HG03575 (cell line): Measurements from ENCODE around the gene ZCCHC3.

Experiments
- ATAC-seq: cut with Tn5 transposase; IDR thresholded peaks from one replicate; pipeline ENCODE4 v1.9.1; 2021; ENCODE audit not compliant: unreplicated experiment, insufficient number of reproducible peaks, low FRiP score; ENCODE audit errors: extremely low read depth

The ZCCHC3 gene

GRCh38 chr20:309841-310644, 12.7 kb downstream of the ZCCHC3 start:
- peak; percentile 84 for ATAC-seq

DNA sequence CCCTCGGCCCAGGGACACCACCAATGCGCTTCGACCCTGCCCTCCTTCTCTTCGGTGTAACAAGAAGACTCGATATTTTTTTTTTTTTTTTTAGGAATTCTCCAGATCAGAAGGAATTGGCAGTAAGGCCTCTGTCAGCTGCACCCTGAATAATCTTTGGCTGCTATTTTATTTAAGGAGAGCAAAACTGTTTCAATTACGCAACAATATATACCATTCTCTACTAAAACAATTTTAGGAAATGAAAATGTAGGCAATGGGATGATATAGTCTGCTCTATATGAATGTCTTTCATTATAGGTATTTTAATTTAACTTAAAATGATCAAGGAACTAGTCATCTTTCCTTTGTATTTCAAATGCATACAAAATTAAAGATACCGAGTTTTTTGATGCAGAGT, 13.3 kb downstream of the ZCCHC3 start:
- no peak for ATAC-seq

DNA sequence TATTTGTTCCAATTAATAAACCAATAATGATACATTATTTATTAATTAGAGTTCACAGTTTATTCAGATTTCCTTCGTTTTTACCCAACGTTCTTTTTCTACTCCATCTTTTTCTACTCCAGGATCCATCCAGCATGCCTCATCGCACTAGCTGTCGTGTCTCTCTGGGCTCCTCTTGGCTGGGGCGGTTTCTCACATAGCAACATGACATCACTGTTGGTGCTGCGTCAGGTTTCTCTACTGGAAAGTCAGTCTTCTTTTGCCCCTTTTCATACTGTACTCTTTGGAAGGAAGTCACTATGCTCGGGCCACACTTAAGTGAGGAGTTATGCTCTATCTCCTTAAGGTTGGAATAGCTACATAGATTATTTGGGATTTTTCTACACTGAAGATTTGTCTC, 14.2 kb downstream of the ZCCHC3 start:
- ATAC-seq, result no peak

GRCh38 chr20:312067-312466, 14.7 kb downstream of the ZCCHC3 start:
- no peak for ATAC-seq

DNA sequence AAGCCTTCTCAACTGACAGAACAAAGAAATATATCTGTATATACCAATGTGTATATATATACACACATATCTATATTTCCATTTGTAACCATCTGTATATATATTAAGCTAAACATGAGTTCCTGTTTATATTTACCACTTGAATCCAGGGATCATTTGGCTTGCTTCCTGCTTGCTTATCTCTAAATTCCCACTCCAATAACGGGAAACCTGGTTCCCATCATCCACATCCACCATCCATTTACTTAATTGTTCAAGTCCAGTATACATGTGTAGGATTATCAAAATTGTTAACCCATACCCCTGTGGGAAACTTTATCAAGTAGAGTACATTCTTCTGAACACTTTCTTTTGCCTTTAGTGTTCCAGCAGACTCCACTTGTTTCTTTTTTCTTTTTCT, 15.5 kb downstream of the ZCCHC3 start:
- ATAC-seq, result no peak

DNA sequence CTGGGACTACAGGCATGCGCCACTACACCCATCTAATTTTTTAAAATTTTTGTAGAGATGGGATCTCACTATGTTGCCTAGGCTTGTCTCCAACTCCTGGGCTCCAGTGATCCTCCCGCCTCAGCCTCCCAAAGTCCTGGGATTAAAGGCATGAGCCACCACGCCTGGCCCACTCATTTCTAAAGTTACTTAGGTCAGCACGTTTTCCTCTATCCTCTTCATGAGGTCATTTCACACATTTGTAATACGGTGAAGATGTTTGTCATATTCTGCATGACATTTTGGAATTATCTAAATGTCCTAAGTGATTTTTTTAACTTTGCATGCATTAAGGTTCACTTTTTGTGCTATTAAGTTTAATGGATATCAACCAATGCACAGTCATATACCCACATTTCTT, 16.0 kb downstream of the ZCCHC3 start:
- ATAC-seq, result no peak

- no peak for ATAC-seq
Measured at GRCh38 chr20:313948-314347, 16.6 kb downstream of the ZCCHC3 start.

- ATAC-seq, result no peak
Measured at GRCh38 chr20:316316-317068, 19.1 kb downstream of the ZCCHC3 start.

GRCh38 chr20:324177-325044, 27.0 kb downstream of the ZCCHC3 start:
- ATAC-seq, result no peak

DNA sequence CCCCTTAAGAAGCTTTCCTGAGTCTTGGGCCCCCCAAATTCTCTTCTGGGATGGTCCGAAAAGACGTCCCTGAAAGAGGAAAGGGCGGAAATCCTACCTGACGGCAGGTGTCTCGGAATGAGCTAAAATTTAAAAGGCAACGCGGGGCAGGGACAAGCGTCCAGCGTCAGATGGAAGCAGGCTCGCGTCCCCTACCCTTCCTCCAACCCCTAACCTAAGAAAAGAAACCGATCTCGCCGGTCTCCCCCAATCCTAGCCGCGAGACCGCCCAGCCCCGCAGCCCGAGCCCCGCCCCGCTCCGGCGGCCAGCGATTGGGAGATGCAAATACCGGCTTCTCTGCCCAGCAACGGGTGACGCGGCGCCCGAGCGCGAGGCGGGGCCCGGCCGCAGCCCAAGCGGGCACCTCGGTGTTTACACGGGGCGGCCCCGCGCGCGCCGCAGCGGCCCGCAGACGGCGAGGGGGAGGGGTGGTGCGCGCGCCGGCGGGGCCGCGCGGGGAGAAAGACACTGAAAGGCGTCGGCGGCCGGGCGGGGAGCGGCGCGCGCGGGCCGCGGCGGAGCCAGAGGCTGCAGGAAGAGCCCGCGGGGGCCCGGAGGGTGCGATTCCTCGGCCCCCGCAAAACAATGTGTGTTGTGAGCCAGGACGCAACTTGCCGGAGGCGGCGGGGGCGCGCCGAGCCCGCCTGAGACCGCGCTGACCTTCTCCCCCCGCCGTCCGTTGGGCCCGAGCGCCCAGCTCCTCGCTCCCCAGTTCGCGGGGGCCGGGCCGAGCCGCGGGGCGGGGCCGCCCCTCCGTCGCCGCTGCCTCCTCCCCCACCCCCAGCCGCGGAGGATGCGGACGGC, 27.9 kb downstream of the ZCCHC3 start, which contains the start of gene SOX12:
TSS of gene SOX12 (plus strand) at position 508 of the 844 bp plus-strand sequence. CDS start 373 bp downstream, outside the sequence.
- peak; percentile 37 for ATAC-seq

DNA sequence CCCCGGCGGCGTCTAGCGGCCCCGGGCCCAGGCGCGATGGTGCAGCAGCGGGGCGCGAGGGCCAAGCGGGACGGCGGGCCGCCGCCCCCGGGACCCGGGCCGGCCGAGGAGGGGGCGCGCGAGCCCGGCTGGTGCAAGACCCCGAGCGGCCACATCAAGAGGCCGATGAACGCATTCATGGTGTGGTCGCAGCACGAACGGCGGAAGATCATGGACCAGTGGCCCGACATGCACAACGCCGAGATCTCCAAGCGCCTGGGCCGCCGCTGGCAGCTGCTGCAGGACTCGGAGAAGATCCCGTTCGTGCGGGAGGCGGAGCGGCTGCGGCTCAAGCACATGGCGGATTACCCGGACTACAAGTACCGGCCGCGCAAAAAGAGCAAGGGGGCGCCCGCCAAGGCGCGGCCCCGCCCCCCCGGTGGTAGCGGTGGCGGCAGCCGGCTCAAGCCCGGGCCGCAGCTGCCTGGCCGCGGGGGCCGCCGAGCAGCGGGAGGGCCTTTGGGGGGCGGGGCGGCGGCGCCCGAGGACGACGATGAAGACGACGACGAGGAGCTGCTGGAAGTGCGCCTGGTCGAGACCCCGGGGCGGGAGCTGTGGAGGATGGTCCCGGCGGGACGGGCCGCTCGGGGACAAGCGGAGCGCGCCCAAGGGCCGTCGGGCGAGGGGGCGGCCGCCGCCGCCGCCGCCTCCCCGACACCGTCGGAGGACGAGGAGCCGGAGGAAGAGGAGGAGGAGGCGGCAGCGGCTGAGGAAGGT, 28.7 kb downstream of the ZCCHC3 start:
- ATAC-seq, result no peak

- ATAC-seq, result no peak
Measured at GRCh38 chr20:326645-327185, 29.3 kb downstream of the ZCCHC3 start.

DNA sequence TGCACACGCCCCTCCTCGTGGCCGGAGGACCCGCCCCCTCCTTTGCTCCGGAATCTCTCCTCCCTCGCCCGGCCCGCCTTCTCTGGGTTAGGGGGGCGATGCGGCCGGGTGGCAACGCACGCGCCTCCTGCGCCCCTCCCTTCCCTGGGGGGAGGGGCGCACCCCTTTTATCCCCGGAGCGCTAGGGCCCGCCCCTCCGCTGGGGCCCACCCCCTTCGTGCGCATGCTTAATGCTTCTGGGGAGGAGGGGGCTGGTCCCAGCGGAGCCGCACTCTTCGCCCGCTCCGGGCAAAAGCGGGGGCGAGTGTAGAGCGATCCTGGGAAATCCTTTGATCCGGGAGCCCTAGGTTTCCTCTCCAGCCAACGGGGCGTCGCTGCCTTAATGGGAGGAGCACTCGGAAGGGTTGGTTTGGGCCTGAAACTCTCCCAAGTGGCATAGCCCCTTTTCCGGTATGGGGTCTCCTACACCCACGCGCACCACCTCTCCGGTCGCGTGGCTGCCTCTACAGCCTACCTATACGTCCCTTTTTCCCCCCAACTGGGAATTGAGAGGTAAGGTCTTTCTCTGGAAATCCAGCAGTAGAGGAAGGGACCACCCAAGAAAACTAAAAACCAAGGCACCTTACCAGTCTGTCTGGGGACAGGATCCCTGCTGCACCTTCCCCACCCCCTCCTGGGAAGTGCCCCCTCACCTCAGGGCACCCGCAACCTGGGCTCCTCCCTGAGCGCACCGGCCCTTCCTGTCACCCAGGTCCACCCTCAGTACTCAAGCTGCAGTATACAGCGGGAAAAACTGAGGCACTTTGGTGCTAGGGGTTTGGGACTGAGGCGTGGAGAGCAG, 30.0 kb downstream of the ZCCHC3 start:
- no peak for ATAC-seq

GRCh38 chr20:328027-328974, 30.9 kb downstream of the ZCCHC3 start:
- no peak for ATAC-seq

- ATAC-seq, result no peak
Measured at GRCh38 chr20:328975-329695, 31.8 kb downstream of the ZCCHC3 start.
